SU-DHL-6 (cell line): Measurements from ENCODE around the gene THEM5.

Source experiments
- CTCF ChIP-seq: fragments of 200-600 bp; sonication (generic); IDR thresholded peaks from one replicate; pipeline ENCODE4 v1.5.1; 2017; ENCODE audit warnings: antibody characterized with exemption, mild to moderate bottlenecking, low read length, moderate library complexity; ENCODE audit not compliant: insufficient read depth, poor library complexity, severe bottlenecking
- EZH2phosphoT487 ChIP-seq: fragments of 200-600 bp; sonication (generic), shearing (Covaris generic); conservative IDR thresholded peaks from 2 replicates; pipeline ENCODE4 v1.6.1; 2018; ENCODE audit warnings: mild to moderate bottlenecking, antibody characterized with exemption, low read length, moderate library complexity, mixed read lengths

GRCh38 chr1:151834239-151834638, 19.3 kb downstream of the THEM5 start:
- TF ChIP-seq CTCF (no peak), EZH2phosphoT487 (no peak)
